GM18909 (cell line): ENCODE results near the gene IFITM5.

Experiments
- ATAC-seq: cut with Tn5 transposase; IDR thresholded peaks from one replicate; pipeline ENCODE4 v1.9.1; 2021; ENCODE audit warnings: mild to moderate bottlenecking; ENCODE audit not compliant: unreplicated experiment, poor library complexity

The IFITM5 gene

GRCh38 chr11:249062-249461, 50.3 kb downstream of the IFITM5 start:
- ATAC-seq = no peak
